ENCODE results near the gene IGSF23. TPM values are rescaled to one million over a fixed set of nuclear protein-coding genes. Genes with fewer than 3 reads are reported as not detected.

The IGSF23 gene
- total and polyA plus RNA-seq, 8 donors, result 0.73 TPM; not detected in 7

DNA sequence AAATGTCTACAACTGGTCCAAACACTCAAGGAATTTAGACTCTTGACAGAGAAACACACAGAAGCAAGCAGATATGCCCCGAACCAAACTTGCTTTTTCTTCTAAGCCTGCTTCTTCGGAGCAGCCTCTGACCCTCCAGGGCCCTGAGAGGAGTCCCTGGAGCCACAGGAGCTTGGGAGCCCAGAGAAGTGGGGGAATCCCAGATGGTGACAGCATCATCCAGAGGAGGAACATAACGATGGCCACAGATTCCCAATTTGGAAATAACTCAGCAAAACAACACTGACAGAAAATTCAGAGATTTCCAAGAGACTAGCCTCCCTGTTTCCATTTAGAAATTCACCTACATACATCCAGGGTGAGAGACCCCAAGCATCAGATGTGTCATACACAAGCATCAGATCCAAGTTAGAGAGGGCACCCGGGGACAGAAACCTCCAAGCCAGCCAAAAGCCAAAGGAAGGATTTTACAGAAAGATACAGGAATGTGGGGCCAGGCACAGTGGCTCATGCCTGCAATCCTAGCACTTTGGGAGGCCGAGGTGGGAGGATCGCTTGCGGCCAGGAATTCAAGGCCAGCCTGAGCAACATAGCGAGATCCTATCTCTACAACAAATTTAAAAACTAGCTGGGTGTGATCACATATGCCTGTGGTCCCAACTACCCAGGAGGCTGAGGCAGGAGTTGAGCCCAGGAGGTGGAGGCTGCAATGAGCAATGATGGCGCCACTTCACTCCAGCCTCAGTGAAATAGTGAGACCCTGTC, 28.3 kb downstream of the IGSF23 start:
- Histone ChIP-seq H3K27me3 (no peaks in the 10 kb centered on the region), H3K9me3 (no peaks in the 10 kb centered on the region), H3K36me3 (no peaks in the 10 kb centered on the region), H3K4me3 (no peak overlapping the region), H3K27ac (no peak overlapping the region), H3K4me1 (peaks cover 0 to 29% (median 23%) of the 10 kb centered on the region in 4 donors)
- intact Hi-C loops (cut with DNase I; ENCODE audit: low total_unique reads), result no loop called here
- WGBS, 5 donors, result 79 to 95% (median 93%) methylated on average over 9 of the region's 9 CpGs
- TF ChIP-seq EP300 (IDR thresholded peaks at IDR 0.05), result no peak
- TF ChIP-seq POLR2A (IDR thresholded peaks at IDR 0.05), result no peak
- TF ChIP-seq, protein P1, sequence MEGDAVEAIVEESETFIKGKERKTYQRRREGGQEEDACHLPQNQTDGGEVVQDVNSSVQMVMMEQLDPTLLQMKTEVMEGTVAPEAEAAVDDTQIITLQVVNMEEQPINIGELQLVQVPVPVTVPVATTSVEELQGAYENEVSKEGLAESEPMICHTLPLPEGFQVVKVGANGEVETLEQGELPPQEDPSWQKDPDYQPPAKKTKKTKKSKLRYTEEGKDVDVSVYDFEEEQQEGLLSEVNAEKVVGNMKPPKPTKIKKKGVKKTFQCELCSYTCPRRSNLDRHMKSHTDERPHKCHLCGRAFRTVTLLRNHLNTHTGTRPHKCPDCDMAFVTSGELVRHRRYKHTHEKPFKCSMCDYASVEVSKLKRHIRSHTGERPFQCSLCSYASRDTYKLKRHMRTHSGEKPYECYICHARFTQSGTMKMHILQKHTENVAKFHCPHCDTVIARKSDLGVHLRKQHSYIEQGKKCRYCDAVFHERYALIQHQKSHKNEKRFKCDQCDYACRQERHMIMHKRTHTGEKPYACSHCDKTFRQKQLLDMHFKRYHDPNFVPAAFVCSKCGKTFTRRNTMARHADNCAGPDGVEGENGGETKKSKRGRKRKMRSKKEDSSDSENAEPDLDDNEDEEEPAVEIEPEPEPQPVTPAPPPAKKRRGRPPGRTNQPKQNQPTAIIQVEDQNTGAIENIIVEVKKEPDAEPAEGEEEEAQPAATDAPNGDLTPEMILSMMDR (IDR thresholded peaks at IDR 0.05), result no peak
- no peak for TF ChIP-seq POLR2AphosphoS5 (IDR thresholded peaks at IDR 0.05)
- DNase-seq, result no peak

DNA sequence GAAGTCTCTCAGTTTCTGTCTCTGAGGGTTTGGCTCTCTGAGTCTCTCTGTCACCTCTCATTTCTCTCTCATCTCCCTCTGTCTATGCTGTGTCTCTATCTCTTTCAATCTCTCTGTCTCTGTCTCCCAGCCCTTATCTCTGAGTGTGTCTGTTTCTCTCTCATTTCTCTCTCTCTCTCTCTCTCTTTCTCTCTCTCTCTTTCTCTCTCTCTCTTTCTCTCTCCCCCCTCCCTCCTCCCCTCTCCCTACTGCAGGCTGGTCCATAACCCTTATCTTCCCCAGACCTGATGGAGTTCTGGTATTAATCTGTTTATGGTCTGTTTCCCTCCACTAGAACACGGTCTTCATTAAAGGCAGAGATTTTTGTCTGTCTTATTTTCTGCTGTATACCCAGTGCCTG, 29.0 kb downstream of the IGSF23 start:
- H3K36me3 ChIP-seq, result peaks cover 3 to 6% (median 5%) of the 10 kb centered on the region in 4 donors
- no peak overlapping the region for H3K27ac ChIP-seq
- TF ChIP-seq, protein P1 (IDR thresholded peaks at IDR 0.05), result no peak
- TF ChIP-seq POLR2A (IDR thresholded peaks at IDR 0.05) (no peak), EP300 (IDR thresholded peaks at IDR 0.05) (no peak), POLR2AphosphoS5 (IDR thresholded peaks at IDR 0.05) (no peak)
- no peaks in the 10 kb centered on the region for H3K27me3 ChIP-seq
- H3K9me3 ChIP-seq, result no peaks in the 10 kb centered on the region
- H3K4me1 ChIP-seq, result peaks cover 0 to 31% (median 30%) of the 10 kb centered on the region in 4 donors
- intact Hi-C loops (cut with DNase I; ENCODE audit: low total_unique reads), result no loop called here
- no peak for DNase-seq
- 35 to 54% (median 40%) methylated on average over 1 of the region's 1 CpG for WGBS, 5 donors
- no peak overlapping the region for H3K4me3 ChIP-seq

DNA sequence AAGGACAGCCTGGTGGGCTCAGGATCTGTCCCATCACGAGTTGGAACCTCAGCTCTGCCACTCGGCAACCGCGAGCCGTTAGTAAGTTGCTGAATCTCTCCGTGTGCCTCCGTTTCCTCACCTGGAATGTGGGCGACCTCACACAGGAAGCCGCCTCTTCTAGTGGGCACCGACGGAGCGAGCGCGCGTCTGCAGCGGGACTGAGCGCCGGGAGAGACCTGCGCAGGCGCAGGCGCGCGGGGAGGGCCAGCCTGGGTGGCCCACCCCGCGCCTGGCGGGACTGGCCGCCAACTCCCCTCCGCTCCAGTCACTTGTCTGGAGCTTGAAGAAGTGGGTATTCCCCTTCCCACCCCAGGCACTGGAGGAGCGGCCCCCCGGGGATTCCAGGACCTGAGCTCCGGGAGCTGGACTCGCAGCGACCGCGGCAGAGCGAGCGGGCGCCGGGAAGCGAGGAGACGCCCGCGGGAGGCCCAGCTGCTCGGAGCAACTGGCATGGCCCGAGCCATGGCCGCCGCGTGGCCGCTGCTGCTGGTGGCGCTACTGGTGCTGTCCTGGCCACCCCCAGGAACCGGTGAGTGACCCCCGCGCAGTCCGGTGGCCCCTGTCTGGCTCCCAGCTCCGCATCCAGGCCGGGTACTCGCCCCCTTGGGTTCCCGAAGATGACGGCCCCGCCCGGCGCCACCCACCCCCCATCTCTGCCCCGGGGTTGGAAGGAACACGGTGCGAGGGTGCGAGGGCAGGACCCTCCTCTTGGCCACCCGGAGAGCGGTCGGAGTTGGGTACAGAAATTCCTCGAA, 30.4 kb downstream of the IGSF23 start, which contains the start of gene PVR:
PVR (plus strand) TSS at position 306 of the 797 bp plus-strand sequence; CDS start at position 493, 187 bp downstream.
- H3K36me3 ChIP-seq, result peaks cover 3 to 20% (median 14%) of the 10 kb centered on the region in 4 donors
- H3K4me3 ChIP-seq, result peak within 1 kb of the TSS; percentile 67 to 78 (median 72)
- H3K27me3 ChIP-seq, result no peaks in the 10 kb centered on the region
- DNase-seq, result peak; percentile 72 to 91
- peak within 1 kb of the TSS; percentile 83 to 92 (median 85) for H3K27ac ChIP-seq
- no peaks in the 10 kb centered on the region for H3K9me3 ChIP-seq
- 0 to 1% (median 0%) methylated on average over 24 to 70 of the region's 70 CpGs for WGBS, 5 donors
- intact Hi-C loops (cut with DNase I; ENCODE audit: low total_unique reads), result no loop called here
- peak in 2 of 3 donors; percentile 63 to 65 for TF ChIP-seq POLR2AphosphoS5 (IDR thresholded peaks at IDR 0.05)
- TF ChIP-seq, protein P1 (IDR thresholded peaks at IDR 0.05), result no peak
- H3K4me1 ChIP-seq, result peaks cover 0 to 45% (median 43%) of the 10 kb centered on the region in 4 donors

DNA sequence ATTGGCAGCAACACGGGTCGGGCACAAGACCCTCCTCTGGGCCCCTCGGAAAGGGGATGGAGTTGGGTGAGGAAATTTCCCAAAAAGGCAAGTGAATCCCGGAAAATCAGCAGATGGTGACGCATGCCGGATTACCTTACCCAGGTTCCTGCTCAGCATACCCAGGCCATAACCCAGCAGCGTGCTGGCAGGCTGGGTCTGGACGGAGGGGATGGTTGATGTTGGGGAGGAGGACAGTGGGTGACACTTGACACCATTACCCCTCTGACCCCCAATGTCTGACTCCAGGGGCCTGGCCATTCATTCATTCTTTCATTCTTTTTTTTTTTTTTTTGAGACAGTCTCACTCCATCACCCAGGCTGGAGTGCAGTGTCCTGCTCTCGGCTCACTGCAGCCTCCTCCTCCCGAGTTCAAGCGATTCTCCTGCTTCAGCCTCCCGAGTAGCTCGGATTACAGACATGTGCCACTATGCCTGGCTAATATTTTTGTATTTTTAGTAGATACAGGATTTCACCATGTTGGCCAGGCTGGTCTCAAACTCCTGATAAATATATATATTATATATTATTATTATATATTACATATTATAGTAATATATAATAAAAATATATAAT, 31.1 kb downstream of the IGSF23 start:
- Histone ChIP-seq H3K27me3 (no peaks in the 10 kb centered on the region), H3K36me3 (peaks cover 6 to 27% (median 21%) of the 10 kb centered on the region in 4 donors), H3K27ac (peak overlapping the region; percentile 83 to 92 (median 85)), H3K9me3 (no peaks in the 10 kb centered on the region), H3K4me3 (peak overlapping the region; percentile 67 to 78 (median 72)), H3K4me1 (peaks cover 0 to 52% (median 47%) of the 10 kb centered on the region in 4 donors)
- 2 to 7% (median 5%) methylated on average over 12 to 13 of the region's 13 CpGs for WGBS, 5 donors
- intact Hi-C loops (cut with DNase I; ENCODE audit: low total_unique reads), result no loop called here
- peak in 1 of 2 donors; percentile 70 for DNase-seq
- no peak for TF ChIP-seq POLR2A (IDR thresholded peaks at IDR 0.05)
- TF ChIP-seq POLR2AphosphoS5 (IDR thresholded peaks at IDR 0.05), result peak in 1 of 3 donors; percentile 46

All from stomach (tissue), 9 donors.